Gastrocnemius medialis (tissue), 4 donors: ENCODE data around the gene ARID1B.

ENCODE experiments used
- CTCF ChIP-seq, 5 experiments: fragments of 450-650 bp in 3 of 5; fragments of 200-600 bp in 2 of 5; sonication (generic) in 2 of 5; IDR thresholded peaks in 4 of 5; conservative IDR thresholded peaks in 1 of 5; 1 replicate in 4 of 5; 2 replicates in 1 of 5; pipeline ENCODE4 v1.5.1; 2016 to 2019; ENCODE audit warnings: antibody characterized with exemption in 5 of 5, mild to moderate bottlenecking in 3 of 5, moderate library complexity in 3 of 5
- POLR2A ChIP-seq, 2 donors: fragments of 450-650 bp; IDR thresholded peaks; one replicate each; pipeline ENCODE4 v1.6.1; 2017; ENCODE audit warnings: antibody characterized with exemption in 2 of 2, mild to moderate bottlenecking in 2 of 2, moderate library complexity in 2 of 2

- TF ChIP-seq CTCF (IDR thresholded peaks at IDR 0.05 in 4 of 5, conservative IDR thresholded peaks at IDR 0.05 in 1 of 5): no peak
- no peak for TF ChIP-seq POLR2A (IDR thresholded peaks at IDR 0.05)
Measured at GRCh38 chr6:156756630-156757610, 20.3 kb upstream of the ARID1B start.
